Measurements from ENCODE around the gene WNT3A.

WNT3A gene

GRCh38 chr1:228088586-228089498 is 82.0 kb downstream of the WNT3A start:
- no peak for DNase-seq

GRCh38 chr1:228089519-228090380 is 83.0 kb downstream of the WNT3A start:
- DNase-seq = no peak

DNA sequence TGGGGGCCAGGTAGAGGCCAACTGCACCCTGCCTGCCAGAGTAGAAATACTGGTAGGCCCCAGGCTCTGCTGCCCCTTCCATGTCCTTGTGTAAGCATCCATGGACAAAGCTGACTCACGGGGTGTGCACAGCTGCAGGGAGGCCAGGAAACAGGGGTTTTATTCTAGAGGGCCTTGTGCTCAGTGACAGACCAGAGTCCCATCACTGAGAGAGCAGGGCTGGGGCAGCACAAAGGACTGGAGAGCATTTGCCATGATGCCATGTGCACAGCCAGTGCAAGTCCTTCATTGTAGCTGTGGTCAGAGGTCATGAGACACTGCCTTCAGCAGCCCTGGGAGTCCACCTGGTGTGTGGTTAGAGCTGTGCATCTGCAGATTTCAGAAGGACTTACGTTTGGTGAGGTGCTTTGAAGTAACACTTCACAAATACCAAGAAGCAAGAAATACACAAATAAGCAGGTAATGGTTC is 83.8 kb downstream of the WNT3A start:
- peak; percentile 52 for DNase-seq

GRCh38 chr1:228091084-228091483 is 84.3 kb downstream of the WNT3A start:
- DNase-seq = no peak

GRCh38 chr1:228092342-228093049 is 85.7 kb downstream of the WNT3A start:
- DNase-seq = no peak

DNA sequence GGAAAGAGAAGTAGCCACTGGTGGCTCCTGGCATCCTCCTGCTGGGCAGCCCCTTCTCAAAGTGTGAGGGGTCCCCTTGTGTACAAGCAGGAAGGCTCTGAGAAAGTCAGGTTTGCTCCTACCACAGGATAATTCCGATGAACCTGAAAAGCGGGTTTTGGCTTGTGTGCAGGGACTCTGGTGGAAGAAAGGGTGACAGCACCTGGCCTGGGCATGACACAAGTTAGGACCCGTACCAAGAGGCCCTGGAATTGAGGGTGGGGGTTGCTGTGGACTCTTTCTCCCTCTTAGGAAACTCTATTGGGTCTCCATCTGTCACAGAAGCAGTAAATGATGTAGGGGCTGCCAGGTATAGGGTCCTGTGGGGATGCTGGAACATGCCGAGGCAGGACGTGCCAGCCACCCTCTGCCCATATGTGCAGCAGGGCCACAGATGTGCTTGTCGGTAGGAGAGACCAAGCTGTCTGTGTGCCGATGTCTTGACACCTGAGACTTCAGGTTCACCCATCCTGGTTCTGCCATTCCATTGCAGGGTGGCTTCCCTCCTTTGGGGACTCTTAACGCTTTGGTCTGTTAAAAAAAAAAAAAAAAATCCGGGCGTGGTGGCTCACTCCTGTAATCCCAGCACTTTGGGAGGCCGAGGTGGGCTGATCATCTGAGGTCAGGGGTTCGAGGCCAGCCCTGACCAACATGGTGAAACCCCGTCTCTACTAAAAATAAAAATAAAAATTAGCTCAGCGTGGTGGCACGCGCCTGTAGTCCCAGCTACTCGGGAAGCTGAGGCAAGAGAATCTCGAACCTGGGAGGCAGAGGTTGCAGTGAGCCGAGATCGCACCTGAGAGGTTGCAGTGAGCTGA is 86.5 kb downstream of the WNT3A start:
- DNase-seq = peak; percentile 55

DNA sequence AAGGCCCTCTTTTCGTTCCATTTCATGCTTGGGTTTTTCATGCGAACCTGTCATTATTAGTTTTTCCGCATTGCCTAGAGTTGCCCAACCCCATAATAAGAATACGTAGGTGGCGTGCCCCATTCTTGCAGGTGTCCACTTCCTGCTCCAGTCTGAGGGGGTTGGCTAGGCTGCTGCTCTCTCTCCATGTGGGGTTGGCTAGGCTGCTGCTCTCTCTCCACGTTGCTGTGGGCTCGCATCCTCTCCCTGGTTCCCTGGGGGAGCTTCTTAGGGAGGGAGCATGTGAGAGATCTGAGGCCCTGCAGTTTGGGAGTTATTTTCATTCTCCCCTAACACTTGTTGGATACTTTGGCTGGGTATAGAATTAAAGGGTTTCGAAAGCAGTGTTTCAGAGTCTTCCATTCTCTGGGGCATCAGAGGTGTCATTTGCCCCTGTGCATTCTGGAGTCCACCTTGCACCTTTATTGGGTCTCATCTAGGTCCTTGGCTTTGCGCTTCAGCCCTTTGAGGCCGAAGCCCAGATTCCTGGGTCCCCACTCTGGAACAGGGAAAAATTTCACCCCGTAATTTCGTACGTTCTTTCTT is 87.7 kb downstream of the WNT3A start:
- DNase-seq = no peak

DNA sequence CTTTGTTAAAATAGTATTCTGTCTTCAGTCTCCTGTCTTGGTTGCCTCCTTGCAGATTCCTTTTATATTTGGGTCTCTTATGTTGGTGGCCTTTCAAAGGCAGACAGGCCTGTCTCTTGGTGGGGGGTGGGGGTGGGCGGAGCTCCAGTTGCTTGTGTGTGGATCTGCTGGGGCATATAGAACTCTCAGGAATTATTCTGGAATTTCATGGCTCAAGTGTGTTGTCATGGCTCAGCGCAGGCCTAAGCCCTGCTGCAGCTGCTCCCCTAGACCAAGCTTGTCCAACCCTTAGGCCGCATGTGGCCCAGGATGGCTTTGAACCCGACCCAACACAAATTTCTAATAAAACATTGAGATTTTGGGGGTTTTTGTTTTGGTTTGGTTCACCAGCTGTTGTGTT is 88.4 kb downstream of the WNT3A start:
- DNase-seq = no peak

DNA sequence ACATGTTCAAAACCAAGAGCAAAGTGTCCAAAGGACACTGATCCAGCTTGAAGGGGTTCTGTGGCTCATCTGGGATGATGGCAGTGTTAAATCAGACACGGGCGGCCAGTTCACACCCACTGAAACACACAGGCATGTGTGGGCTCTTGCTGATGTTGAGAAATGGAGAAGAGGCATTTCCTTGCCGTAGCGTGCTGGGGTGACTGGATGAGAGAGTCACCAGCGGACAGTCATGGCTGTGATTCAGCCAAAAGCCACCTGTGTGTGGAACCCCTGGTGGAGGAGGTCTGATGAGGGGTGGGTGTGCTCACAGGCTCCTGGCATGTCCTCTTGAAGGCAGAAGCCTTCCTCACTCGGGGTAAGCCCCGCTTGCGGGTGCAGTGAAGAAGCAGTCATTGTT is 89.1 kb downstream of the WNT3A start:
- no peak for DNase-seq

- DNase-seq = no peak
These were observed 89.9 kb downstream of the WNT3A start for GRCh38 chr1:228096416-228097332.

DNA sequence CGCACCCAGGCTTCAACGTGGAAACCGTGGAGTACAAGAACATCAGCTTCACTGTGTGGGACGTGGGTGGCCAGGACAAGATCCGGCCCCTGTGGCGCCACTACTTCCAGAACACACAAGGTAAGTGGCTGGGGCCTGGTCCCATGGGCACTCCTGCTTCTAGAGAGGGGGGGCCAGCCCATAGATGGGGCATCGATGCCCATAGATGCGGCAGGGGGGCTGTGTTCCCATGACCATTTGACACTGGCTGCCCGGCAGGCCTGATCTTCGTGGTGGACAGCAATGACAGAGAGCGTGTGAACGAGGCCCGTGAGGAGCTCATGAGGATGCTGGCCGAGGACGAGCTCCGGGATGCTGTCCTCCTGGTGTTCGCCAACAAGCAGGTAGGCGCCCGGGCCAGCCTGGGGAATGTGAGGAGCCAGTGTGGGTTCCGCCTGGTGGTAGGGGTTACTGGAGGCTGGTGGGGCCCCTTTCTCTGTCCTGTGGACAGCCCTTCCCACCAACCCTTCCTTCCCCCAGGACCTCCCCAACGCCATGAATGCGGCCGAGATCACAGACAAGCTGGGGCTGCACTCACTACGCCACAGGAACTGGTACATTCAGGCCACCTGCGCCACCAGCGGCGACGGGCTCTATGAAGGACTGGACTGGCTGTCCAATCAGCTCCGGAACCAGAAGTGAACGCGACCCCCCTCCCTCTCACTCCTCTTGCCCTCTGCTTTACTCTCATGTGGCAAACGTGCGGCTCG is 90.7 kb downstream of the WNT3A start:
- peak; percentile 51 for DNase-seq

GRCh38 chr1:228098323-228098931 is 91.6 kb downstream of the WNT3A start:
- no peak for DNase-seq

- DNase-seq = no peak
These were observed 92.5 kb downstream of the WNT3A start for GRCh38 chr1:228099331-228099732.

GRCh38 chr1:228100822-228101613 is 94.2 kb downstream of the WNT3A start:
- no peak for DNase-seq

DNA sequence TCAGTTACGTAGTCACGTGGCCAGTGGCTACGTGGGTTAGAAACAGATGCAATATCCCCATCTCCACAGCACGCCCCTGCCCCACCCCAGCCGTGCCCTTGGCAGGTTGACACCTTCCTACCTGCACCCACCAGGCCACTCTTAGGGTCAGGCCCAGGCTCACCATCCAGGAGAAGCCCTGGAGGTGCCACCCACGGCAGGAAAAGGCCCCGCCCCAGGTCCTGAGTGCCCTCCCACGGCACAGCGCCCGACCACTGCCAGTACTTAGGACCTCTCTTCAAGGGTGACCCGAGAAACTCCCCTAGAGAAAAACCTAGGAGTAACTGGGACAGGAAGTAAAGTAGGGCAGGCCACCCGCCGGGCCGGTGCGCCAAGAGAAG is 94.8 kb downstream of the WNT3A start:
- no peak for DNase-seq

GRCh38 chr1:228101994-228102790 is 95.4 kb downstream of the WNT3A start:
- DNase-seq = peak; percentile 84

- DNase-seq = peak; percentile 97
These were observed 96.2 kb downstream of the WNT3A start, which contains the start of gene C1orf35 for GRCh38 chr1:228102791-228103620. Gene C1orf35, minus strand, starts transcription at chr1:228103325. Its CDS starts 98 bp downstream, at chr1:228103227.
